ENCODE data around the gene MYPOP.
"Not testable (repeated sequence)": the region's sequence is repeated elsewhere in the genome, so short reads cannot be mapped to it uniquely, and the experiment has no call there.

The MYPOP gene

DNA sequence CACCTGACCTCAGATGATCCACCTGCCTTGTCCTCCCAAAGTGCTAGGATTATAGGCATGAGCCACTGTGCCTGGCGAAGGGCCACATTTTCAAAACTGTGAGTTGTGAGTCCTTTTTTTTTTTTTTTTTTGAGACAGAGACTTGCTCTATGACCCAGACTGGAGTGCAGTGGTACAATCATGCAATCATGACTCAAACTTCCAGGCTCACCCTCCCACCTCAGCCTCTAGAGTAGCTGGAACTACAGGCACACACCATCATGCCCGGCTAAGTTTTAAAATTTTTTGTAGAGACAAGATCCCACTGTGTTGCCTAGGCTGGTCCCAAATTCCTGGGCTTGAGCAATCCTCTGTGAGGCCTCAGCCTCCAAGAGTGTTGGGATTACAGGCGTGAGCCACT, 3.8 kb upstream of the MYPOP start:
- DNase-seq = no peak

DNA sequence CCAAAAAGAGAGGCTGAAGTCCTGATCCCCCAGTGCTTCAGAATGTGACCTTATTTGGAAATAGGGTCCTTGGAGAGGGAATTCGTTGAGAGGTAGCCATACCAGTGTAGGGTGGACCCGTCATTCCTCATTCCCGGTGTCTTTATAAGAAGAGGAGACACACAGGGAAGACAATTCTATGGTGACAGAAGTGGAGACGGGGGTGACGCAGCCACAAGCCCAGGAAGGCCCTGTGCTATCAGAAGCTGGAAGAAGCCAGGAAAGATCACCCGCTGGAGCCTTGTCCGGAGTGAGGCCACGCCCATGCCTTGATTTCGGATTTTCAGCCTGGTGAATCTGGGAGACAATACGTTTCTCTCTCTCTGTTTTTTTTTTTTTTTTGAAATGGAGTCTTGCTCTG, 2.6 kb upstream of the MYPOP start:
- no peak for DNase-seq

DNA sequence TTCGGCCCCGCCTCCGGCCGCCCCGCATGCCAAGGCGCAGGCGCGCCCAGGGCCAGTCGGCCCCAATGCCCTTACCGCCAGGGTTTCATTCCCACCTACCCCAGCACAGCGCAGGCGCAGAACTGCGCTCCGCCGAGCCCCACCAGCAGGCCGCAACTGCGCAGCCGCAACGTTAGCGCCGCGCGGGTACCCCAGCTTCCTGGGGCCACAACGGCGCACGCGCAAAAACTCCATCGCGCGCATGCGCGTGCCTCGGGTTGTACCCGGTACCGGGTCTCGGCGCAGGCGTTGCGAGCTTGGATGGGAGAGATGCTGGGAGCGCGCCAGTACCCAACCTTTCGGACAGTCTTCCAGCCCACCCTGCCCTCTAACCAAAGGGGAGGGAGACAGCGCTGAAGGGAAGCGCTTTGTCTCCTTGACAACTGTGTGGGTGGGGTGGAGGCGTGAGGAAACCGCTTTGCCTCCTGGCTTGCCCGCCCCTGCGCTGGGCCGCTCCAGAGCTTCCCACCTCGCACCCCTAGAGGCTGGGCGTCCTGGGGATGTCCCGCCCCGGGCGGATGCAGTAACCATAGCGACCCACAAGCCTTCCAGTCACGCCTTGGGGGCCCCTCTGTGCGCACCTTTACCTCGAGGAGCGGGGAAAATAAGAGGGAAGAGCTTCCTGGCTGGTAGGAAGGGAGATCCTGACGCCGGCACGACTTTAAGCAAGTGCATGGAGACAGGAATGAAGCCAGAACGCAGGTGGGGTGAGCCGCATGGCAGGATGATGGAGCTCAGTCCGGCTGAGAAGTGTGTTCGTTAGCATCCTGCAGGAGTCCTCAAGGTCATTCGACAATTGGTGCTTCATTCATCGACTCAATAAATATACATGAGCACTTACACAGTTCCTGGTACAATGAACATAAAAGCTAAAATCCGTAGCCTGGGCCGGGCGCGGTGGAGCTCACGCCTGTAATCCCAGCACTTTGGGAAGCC, 525 bp upstream of the MYPOP start:
- DNase-seq = peak; percentile 98 to 99 (median 99)

DNA sequence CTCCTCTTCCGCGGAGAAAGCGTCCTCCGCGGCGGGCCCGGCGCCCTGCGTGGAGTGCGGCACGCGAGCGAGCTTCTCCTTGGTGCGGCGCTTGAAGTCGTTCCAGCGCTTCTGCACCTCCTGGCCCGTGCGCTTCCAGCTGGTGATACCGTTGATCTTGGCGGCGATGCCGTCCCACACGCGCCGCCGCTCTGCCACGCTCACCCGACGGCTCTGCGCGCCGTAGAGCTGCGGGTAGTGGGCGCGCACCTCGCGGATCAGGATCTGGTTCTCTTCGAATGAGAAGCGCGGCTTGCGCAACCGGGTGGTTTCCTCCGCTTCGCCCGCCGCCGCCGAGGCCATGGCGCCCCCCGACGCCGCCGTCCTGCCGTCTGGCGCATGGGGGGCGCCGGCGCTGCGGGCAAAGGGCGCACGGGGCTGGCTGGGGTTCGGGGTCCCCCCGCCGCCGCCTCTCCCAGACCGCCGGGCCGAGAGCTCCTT, 941 bp downstream of the MYPOP start:
- peak; percentile 31 to 53 (median 40) for DNase-seq

DNA sequence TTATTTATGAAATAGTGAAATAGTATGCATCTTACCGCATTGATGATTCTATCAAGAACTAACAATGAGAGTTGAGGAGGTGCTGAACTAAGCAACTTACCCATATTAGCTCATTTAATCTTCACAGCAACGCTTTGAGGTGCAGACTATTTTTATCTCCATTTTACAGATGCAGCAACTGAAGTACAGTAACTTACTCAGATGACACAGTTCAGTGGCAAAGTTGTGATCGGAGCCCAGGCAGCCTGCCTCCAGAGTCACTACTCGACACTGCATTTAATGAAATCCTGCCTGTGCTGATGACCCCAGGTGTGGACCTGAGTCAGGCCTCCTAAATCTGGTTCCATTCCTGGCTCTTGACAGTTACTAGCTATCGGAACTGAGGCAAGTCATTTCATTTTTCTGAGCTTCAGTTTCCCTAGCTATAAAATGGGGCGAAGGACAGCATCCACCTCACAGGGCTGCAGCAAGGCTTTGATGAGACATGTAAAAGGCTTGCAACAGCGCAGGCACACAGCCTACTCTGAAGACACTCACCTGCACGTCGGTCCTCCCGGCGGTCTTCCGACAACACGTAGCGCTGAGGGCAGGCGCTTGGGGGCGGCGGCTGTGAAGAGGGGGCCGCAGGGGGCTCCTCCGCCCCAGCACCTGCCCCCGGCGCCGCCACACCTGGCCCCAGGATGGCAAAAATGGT, 1.5 kb downstream of the MYPOP start:
- peak in 1 of 3 experiments; percentile 40 for DNase-seq

DNA sequence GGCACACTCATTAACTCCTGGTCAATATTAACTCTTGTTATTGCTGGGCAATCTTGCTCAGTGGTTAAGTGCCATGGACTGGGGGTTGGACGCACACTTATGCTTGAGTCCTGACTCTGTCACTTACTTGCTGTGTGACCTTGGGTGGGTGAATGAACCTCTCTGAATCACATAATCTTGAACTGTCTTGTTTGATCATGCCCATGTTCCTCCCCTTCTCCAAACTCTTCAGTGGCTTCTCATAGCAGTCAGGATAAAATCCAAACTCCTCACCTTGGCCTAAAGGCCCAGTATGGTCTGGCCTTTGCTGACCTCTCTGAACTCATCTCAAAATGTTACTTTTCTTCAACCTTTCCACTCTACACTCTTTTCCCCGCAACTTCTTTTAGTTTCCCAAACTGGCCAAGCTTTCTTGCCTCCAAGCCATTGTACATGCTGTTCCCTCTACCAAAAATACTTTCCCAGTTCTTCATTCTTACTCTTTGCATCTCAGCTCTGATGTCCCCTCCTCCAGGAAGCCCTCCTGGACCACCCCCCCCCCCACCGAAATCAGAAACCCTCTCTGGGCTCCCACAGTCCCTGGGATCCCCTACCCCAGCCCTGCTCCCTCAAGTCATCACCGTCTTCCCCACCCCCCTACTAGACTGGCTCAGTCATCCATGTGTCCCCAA, 2.4 kb downstream of the MYPOP start:
- DNase-seq = no peak

DNA sequence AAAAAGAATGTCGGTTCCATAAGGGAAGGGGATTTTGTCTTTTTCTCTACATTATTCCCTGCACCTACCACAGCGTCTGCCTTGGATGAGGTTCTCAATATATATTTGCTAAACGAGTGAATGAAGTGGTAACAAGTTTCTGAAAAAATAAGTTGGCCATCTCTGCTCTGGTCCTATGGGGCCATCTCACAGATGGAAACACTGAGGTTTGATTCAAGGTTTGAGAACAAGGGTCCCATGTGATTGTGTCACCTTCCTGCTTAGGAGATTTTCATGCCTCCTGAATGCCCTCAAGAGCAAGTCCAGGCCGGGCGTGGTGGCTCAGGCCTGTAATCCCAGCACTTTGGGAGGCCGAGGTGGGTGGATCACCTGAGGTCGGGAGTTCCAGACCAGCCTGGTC, 3.2 kb downstream of the MYPOP start:
- no peak for DNase-seq

DNA sequence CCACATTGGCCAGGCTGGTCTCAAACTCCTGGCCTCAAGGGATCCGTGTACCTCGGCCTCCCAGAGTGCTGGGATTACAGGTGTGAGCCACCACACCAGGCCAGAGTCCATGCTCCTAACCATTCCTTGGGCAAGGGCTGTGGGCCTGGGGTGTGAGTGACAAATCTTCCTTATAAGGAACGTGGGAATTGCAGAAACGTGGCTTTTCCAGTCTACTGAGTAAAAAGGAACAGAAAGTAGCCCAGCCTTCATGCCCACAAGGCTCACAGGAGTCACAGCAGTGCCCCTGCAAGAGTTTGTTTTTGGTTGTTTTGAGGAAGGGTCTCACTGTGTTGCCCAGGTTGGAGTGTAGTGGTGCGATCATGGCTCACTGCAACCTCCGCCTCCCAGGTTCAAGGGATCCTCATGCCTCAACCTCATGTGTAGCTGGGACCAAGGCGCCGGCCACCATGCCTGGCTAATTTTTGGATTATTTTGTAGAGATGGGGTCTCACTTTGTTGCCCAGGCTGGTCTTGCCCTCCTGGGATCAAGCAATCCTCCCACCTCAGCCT, 5.1 kb downstream of the MYPOP start:
- no peak for DNase-seq

DNA sequence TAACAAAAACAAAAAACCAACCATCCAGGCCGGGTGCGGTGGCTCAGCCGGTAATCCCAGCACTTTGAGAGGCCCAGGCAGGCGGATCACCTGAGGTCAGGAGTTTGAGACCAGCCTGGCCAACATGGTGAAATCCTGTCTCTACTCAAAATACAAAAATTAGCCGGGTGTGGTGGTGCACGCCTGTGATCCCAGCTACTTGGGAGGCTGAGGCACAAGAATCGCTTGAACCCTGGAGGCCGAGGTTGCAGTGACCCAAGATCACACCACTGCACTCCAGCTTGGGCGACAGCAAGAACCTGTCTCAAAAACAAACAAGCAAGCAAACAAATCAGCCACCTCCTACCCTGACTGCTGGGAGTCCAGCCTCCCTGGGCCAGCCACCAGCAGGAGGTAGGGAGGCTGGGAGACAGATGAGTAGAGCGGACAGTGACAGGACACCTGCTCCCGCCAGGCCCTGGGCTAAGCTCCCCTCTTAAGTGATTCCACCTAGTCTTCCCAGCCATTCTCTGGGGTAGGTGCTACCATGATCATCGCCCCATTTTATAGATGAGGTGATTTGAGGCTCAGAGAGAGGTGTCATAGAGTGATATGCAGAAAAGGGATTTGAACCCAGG, 6.3 kb downstream of the MYPOP start:
- DNase-seq = not testable (repeated sequence)

DNA sequence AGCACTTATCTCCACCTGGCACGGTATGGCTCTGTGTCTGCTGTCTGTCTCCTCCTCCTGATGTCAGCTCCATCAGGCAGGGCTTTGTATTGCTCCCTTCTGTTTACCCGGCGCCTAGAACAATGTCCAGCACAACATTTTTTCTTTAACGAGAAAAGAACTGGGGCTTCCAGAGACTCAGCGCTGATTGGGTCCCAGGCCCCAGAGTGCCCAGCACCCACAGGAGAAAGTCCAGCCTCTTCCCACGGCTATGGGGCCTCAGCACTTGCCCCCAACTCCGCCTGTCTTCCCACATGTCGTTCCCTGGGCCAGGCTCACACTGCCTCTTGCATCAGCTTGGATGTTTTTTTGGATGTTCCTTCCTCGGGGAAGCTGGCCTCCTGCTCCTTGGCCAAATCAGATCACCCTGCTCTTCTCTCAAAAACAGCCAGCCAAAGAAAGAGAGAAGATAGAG, 6.9 kb downstream of the MYPOP start:
- no peak for DNase-seq

DNA sequence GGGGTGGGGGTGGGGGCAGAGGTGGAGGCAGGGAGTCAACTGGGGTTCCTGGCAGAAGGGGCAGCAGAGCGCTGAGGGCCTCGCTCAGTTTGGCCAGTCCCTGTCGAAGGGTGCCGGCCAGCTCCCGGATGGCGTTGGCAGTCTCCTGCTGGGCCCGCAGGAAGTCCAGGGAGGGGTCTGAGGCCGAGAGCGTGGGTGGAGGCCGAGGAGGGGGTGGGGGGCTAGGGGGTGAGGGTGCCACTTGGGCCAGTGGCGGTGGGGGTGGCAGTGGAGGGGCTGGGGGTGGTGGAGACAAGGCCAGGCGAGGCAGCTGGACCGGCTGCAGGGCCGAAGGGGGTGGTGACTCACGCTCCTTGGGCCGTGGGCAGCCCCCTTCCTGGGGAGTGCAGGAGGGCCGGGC, 11.5 kb downstream of the MYPOP start:
- DNase-seq = no peak

DNA sequence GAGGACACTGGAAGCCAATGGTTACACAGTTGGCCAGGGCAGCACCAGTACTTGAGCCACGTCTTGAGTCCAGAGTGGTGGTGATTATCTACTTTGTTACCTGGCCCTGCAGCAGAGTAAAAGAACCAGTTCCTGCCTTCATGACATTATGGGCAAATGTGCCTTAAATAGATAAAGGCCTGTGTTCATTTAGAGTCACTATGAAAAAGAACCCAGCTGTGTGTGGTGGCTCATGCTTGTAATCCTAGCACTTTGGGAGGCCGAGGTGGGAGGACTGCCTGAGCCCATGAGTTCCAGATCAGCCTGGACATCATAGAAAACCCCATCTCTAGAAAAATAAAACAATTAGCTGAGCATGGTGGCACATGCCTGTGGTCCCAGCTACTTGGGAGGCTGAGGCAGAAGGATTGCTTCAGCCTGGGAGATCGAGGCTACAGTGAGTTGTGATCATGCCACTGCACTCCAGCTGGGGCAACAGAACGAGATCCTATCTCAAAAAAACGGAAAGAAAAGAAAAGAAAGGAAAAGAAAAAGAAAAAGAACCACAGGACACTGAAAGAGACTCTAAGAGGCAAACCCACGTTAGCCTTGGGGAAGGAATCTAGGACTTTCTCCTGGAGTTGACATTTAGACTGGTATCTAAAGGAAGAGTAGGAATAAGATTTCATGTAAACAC, 13.1 kb downstream of the MYPOP start:
- DNase-seq = no peak

DNA sequence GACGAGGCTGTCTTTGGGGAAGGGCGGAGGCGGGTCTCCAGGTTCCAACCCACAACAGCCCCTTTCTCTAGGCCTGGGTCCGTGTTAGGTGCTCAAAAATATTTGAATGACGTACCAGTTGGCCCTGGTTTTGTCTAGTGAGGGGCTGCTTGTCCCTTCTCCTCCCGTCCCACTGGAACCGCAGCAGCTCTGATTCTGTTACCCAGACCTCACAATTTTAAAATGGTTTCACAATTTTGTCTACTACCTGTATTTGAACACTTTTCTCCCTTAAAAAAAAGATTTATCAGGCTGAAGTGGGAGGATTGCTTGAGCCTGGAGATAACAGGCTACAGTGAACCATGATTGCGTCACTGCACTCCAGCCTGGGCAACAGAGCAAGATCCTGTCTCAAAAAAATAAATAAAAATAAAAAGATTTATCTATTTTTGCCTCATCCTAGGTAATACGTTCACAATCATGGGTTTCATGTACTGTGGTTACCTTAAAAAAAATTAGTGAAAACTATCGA, 15.2 kb downstream of the MYPOP start:
- DNase-seq = no peak

DNA sequence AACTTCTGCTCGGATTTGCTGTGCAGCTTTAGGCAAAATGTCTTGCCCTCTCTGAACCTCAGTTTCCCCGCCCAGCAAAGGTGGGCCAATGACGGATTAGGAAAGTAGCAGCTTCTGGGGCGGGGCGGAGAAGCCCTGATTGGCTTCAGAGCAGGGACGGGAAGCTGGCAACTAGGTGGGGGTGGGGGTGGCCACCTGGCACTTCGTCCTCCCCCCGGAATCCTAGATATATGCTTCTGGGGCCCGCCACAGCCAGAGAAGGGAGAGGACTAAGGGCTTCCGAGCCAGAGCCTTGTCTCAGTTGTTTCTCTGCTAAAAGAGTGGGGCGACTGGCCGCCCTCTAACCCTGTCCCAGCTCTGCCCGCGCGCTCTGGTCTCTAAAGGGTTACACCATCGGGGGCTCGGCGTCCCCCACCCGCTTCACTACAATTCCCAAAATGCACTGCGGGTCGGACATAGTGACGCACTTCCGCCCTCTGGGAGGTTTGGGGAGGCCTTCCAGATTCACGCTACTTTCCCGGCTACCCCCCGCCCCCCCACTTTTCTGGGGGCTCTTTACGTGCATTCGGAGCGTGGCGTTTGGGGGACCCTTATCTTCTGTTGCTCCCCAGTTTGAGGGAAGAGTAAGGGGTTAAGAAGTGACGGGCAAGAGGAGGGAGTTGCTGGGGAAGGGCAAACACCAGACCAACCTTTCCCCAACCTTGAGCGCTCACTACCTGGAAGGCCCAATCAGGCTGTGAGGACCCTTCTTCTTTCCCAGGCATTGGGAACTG, 15.8 kb downstream of the MYPOP start:
- DNase-seq = peak; percentile 87 to 95 (median 93)

DNA sequence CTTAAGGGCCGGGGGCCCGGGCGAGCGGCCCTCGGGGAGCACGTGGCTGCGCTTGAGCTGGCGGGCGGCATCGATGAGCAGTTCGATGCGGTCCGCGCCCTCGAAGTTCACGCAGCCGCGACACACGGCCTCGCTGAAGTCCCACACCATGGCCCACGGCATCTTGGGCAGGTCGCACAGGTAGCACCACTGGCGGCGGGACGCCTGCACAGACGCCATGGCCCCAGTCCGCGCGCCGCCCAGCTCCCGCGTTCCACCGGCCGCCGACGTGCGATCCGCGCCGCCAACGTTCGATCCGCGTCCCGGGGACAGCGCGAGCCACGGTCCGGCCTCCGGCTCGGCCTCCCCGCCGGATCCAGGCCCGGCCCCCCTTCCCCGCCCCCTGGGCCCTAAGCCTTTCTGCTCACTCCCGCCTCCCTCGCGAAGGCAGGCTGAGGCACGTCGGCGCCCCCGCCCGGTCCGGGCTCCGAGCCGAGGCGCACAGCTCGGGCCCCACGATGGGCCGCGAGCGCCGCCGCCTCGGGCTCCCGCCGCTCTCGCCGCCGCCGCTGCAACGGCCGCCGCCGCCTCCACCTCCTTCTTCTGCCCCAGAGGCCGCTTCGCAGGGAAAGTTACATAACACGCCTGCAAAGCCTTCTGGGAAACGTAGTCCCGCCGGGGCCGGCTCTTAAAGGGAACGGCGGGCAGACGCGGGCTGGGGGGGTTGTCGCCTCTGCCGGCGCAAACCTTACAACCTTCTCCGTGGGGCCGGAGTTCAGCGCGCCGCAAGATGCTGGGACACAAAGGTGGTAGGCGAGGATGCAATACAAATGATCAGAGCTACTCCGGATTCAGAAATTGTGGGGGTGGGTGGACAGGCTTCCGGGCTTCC, 16.6 kb downstream of the MYPOP start, which contains the start of gene IRF2BP1:
IRF2BP1 (minus strand) TSS at position 586 of the 871 bp plus-strand sequence; CDS start at position 219, 367 bp downstream.
- DNase-seq = peak; percentile 91 to 94 (median 93)

DNA sequence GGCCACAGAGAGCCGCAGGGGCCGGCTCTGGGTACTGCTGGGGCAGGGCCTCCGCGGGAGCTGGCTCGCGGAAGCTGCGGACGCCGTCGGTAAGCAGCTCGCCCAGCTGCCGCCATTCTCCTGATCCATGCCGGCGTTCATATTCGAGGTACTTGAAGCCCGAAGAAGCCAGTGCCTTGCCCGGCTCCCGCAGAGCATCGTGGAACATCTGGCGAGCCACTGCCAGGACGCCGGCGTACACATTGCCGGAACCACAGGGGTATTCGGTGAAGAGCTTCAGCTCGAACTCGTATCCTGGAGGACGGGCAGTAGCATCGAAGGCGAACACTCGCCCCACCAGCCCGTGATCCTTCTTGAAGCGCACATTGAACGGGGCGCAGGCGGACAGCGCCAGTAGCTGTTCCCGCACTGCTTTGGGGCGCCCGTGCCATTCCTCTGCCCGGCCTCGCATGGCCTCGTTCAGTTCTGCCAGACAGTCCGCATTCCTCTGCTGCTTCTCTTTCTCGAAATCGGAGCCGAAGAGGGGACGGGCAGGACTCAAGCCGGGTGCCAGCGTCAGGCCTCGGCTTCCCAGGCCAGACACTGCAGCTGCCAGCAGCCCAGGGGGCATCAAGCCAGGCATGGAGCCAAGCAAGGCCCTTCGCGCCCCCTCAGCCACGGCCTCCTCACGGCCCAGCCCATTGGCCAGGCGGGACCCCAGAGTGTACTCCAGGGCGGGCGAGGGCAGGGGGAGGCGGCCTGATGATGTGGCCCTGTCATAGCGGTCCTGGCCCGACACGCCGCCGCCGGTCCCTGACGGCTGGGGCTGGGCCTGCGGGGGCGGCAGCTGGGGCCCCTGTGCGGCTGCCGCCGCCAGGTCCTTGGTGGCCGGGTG, 17.5 kb downstream of the MYPOP start:
- DNase-seq = peak in 1 of 3 experiments; percentile 38

DNA sequence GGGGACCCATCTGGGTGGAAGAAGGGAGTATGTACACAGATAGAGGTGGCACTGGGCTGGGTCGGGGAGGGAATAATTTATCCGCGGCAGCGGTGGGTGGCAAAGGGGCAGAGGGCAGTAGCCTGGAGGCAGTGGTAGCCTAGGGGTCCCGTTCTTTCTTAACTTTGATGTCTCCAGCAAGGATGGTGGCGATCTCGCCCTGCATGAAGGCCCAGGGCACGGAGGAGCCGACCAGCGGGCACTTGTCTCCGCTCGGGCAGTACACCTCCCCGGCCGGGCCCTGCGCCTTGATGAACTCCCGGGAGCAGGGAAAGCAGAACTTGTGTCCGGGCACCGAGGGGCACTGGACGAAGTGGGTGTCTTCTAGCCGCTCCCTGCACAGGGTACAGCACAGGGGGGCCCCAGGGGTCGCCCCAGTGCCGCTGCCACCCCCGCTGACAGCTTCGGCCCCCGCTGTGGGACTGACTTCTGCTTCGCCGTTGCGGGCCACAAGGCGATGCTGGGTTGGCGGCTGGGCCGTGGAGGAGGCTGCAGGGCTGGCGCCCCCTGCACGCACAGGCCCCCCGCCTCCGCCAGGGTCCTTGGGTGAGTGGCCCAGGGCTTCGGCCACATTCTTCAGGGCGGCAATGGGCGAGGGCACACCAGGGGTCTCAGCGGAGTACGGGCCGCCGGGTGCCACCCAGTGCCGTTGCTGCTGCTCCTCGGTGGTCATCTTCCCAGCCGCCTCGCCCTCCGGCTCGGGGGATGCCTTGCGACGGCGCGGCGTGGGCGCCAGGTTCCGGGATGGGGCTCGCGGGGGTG, 18.3 kb downstream of the MYPOP start:
- no peak for DNase-seq

DNA sequence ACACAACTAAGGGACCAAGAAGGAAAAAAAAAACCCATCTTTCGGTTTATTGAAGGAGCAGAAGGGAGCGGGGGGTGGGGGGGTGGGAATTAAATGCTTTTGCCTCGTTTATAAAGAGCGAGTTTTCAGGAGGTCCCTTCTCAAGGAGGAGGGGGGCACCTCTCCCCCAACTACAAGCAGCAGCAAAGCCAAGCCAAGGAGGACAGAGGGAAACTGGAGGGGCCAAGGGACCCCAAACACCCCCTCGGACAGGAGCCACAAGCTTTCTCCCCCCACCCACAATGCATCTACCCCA, 18.9 kb downstream of the MYPOP start:
- no peak for DNase-seq

All from NCI-H1417 (cell line).